GM12891 (cell line): ENCODE measurements around the gene F10.

Source experiments
- POLR2A ChIP-seq: IDR thresholded peaks from 2 replicates; pipeline ENCODE4 v1.6.1; 2011; ENCODE audit warnings: low read depth, low read length, control low read depth
- POLR2AphosphoS5 ChIP-seq: IDR thresholded peaks from 2 replicates; pipeline ENCODE4 v1.6.1; 2011; ENCODE audit warnings: low read depth, low read length, control low read depth
- POU2F2 ChIP-seq: IDR thresholded peaks from 2 replicates; pipeline ENCODE4 v1.6.1; 2011; ENCODE audit warnings: low read depth, mild to moderate bottlenecking, control low read depth, low read length, moderate library complexity
- SPI1 ChIP-seq: IDR thresholded peaks from 2 replicates; pipeline ENCODE4 v1.6.1; 2011; ENCODE audit warnings: low read depth, low read length, control low read depth
- TAF1 ChIP-seq: IDR thresholded peaks from 2 replicates; pipeline ENCODE4 v1.6.1; 2011; ENCODE audit warnings: low read depth, low read length, control low read depth

DNA sequence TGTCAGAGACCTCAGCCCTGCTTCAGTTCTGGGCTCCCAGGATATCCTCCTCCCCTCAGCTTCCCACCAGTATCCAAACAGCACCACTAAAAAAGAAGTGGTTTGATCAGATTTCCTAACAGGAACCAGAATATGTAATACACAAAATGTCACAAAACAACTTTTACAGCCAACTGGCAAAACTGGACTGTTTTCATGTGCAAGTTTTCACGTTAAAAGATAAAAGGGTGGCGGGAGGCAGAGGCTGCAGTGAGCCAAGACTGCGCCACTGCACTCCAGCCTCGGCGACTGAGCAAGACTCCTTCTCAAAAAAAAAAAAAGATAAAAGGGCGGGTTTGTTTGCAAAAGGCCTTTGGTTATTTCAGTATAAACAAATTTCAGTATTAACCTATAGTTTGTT is 72.8 kb downstream of the F10 start:
- no peak for TF ChIP-seq POLR2A
- TF ChIP-seq POLR2AphosphoS5 = no peak
- TF ChIP-seq TAF1 = no peak
- no peak for TF ChIP-seq POU2F2
- no peak for TF ChIP-seq SPI1
